LNCaP clone FGC (cell line): Measurements from ENCODE around the gene EMID1.

Source experiments
- DNase-seq: peaks from one replicate; pipeline ENCODE4 v3.0.0-alpha.2; 2011; ENCODE audit warnings: low read depth
- H3K4me3 ChIP-seq: 2 replicates; pipeline ENCODE4 v1.5.1; 2011; ENCODE audit warnings: mild to moderate bottlenecking, low read depth, low read length, control low read depth
- TF ChIP-seq, protein P1 (sequence below): IDR thresholded peaks from 2 replicates; pipeline ENCODE4 v1.5.1; 2012; ENCODE audit warnings: mild to moderate bottlenecking; ENCODE audit not compliant: control insufficient read depth, insufficient read depth; ENCODE audit errors: extremely low read depth

EMID1 gene

GRCh38 chr22:29251265-29251664, 45.6 kb downstream of the EMID1 start:
- H3K4me3 ChIP-seq, result no peak overlapping the region
- DNase-seq, result no peak
- TF ChIP-seq, protein P1, sequence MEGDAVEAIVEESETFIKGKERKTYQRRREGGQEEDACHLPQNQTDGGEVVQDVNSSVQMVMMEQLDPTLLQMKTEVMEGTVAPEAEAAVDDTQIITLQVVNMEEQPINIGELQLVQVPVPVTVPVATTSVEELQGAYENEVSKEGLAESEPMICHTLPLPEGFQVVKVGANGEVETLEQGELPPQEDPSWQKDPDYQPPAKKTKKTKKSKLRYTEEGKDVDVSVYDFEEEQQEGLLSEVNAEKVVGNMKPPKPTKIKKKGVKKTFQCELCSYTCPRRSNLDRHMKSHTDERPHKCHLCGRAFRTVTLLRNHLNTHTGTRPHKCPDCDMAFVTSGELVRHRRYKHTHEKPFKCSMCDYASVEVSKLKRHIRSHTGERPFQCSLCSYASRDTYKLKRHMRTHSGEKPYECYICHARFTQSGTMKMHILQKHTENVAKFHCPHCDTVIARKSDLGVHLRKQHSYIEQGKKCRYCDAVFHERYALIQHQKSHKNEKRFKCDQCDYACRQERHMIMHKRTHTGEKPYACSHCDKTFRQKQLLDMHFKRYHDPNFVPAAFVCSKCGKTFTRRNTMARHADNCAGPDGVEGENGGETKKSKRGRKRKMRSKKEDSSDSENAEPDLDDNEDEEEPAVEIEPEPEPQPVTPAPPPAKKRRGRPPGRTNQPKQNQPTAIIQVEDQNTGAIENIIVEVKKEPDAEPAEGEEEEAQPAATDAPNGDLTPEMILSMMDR, result no peak

DNA sequence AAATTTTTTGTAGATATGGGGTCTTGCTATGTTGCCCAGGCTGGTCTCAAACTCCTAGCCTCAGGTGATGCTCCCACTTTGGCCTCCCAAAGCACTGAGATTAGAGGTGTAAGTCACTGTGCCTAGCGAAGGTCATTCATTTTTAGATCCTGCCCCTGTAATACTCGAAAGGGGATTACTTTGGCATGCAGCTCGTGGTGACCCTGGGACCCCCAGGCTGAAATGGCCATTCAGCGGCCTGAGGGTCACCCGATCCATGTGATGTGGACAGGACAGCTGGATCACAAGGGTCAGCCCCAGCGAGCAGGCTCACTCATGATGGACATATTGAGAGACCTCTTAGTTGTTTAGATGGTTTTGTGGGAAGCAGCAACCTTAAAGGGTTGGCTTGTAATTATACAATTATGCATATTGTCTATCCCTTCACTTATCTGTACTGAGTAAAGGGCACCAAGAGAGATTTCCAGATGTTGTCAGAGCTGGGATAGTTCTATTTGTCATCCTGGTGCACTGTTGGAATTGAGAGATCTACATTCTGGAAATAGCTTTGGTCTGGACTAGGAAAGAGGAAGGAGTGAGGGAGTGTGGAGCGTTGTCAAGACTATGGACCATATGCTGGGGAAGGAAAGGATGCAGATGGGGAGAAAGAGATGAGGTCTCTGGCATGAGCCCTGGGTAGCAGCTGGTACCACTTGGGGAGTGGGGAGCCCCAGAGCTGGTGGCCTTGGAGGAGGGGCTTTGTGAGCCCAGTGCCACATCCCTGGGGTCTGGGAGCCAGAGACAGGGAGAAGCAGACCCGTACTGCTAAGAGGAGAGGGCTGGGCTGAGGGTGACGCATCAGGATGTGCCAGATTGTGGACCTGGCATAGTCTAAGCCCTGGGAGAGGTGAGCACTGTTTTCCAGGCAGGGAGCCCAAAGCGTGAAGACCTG, 46.5 kb downstream of the EMID1 start:
- no peak for DNase-seq
- TF ChIP-seq, protein P1, result no peak
- H3K4me3 ChIP-seq, result no peak overlapping the region

GRCh38 chr22:29253561-29254285, 48.0 kb downstream of the EMID1 start:
- DNase-seq, result no peak
- TF ChIP-seq, protein P1, result no peak
- no peak overlapping the region for H3K4me3 ChIP-seq

GRCh38 chr22:29254286-29254660, 48.6 kb downstream of the EMID1 start:
- no peak overlapping the region for H3K4me3 ChIP-seq
- DNase-seq, result no peak
- TF ChIP-seq, protein P1, result no peak

- no peak for DNase-seq
- no peak overlapping the region for H3K4me3 ChIP-seq
- TF ChIP-seq, protein P1, result no peak
These were observed 49.4 kb downstream of the EMID1 start for GRCh38 chr22:29255064-29255621.

DNA sequence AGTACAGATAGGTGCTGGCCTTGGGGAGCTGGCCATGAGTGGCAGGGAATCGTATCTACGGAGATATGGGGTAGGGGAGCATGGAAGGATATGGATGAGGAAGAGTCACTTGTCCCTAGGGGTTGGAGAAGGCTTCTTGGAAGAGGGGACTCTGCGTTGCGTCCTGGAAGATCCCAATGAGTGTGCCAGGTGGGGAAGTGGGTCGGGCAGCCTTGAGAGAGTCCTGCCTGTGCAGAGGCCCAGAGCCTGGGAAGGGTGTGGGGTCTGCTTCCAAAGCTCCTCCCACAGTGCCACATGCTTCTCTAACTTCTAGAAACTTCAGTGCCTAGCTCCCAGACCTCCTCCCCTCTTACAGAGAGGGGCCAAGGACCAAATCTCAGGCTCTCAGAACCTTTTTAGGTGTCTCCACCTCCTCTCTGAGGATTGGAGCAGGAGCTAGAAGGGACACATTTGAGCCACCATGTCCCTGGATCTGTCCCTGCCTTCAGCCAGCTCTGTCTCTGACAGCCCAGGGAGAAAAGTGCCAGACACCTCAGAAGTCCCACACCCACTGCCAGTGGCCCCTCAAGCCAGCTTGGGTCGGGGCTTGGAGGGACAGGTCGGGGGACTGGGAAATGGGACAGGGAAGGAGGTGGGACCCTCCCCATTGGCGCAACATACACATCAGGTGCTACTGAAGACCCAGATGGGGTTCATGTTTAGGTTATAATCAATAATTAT, 51.1 kb downstream of the EMID1 start:
- no peak overlapping the region for H3K4me3 ChIP-seq
- TF ChIP-seq, protein P1, result no peak
- DNase-seq, result no peak
